ENCODE measurements around the gene MGAT4B.
A peak's percentile ranks its signal among the peaks of the same experiment; 100 is the strongest.

Gene MGAT4B

DNA sequence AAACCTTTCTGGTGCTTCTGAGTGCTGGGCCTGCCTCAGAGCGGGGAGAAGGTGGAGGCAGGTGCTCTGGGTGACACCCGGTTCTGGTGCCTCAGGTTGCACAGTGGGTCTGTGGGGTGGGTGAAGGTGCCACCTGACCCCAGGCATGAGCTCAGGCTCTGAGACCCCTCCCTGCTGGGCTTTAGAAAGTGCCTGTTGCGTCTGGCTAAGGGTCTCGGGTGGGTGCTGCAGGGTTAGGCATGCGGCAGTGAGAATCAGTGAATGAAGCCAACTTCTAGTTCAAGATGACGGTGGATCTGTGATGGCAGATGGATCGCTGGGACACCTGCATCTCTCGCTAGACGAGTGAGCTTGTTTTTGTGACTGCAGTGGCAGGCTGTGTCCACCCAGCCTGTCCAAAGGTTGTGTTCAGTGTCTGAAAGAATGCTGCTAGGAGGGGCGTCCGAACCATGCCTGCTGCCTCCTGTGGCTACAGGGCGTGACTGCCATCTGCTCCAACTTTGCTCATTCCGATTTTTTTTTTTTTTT, 19.1 kb upstream of the MGAT4B start:
- no peak for DNase-seq

GRCh38 chr5:179824745-179825112, 18.1 kb upstream of the MGAT4B start:
- no peak for DNase-seq

DNA sequence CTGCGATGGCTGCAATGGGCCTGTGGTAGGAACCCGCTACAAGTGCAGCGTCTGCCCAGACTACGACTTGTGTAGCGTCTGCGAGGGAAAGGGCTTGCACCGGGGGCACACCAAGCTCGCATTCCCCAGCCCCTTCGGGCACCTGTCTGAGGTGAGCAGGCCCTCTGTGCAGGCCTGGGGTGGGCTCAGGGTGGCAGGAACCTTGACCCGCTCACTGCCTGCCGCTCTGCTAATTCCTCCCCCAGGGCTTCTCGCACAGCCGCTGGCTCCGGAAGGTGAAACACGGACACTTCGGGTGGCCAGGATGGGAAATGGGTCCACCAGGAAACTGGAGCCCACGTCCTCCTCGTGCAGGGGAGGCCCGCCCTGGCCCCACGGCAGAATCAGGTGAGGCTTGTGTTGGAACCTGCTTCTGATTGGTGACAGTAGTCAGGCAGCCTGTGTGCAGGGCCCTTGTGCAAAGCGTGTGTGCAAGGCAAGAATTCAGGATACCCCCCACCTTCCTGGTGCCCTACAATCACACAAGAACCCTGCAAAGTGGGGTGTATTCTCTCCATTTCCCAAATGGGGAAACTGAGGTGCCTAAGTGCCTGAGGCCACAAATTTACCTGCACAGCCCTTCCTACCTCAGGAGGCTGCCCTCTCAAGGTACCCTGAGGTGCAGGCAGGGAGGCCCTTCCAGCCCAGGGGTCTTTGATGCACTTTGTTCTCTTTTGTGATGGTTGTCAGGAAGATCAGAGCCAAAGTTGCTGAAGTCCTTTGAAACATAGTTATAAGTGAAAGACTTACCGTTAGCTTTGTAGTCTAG, 17.5 kb upstream of the MGAT4B start:
- DNase-seq: no peak

DNA sequence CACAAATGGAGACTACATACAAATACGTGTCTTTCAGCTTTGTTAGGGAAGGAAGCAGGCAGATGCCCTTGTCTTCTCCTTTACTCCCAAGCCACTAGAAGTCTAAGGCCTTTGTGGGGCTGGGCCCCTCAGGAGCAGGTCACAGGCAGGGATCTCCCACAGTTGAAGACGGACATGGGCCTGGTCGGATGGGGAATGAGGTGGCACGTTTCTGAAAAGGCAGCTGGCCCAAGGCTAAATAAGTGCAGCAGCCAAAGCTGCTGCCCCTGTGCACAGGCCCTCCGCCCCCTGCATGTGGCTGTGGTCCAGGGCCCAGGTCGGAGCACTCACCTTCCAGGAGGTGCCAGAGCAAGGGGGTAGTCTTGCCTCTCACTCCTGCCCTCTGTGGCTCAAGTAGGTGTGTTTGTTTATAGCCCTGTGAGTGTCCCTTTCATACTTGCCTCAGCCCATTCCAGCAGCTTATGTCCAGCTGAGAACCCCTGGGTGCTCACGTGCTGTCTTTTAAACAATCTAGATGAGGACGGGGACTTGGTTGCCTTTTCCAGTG, 15.9 kb upstream of the MGAT4B start:
- DNase-seq: no peak

- DNase-seq: no peak
Measured at GRCh38 chr5:179822059-179822432, 15.4 kb upstream of the MGAT4B start.

- peak; percentile 91 for DNase-seq
Measured at GRCh38 chr5:179821298-179822058, 14.8 kb upstream of the MGAT4B start.

DNA sequence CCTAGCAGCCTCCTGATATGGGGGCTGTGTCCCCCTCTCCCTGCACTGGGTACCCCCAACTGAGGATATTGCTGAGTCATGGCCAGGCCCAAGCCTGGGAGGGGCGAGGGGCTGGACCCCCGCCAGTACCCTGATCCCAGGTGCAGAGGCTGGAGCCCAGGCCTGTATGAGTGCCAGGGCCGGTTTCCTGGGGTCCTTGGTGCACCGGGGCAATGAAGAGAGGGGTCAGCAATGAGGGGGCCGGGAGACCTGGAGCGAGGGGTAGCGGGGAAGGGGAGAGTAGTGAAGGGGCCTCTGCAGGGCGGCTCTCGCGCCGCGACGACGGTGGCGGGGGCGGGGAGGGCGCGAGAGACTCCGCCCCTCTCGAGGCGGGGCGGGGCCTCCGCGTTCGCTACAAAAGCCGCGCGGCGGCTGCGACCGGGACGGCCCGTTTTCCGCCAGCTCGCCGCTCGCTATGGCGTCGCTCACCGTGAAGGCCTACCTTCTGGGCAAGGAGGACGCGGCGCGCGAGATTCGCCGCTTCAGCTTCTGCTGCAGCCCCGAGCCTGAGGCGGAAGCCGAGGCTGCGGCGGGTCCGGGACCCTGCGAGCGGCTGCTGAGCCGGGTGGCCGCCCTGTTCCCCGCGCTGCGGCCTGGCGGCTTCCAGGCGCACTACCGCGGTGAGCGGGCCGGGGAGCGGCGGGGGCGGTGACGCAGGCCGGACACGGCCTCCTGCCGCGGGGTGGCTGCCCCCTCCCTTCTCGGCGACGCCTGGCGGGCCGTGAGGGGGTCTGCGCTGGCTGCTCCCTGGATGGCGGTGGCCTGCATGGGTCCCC, 14.0 kb upstream of the MGAT4B start, which contains the start of gene SQSTM1:
SQSTM1 (plus strand) TSS at position 423 of the 815 bp plus-strand sequence; CDS start at position 455, 32 bp downstream.
- peak; percentile 89 for DNase-seq

DNA sequence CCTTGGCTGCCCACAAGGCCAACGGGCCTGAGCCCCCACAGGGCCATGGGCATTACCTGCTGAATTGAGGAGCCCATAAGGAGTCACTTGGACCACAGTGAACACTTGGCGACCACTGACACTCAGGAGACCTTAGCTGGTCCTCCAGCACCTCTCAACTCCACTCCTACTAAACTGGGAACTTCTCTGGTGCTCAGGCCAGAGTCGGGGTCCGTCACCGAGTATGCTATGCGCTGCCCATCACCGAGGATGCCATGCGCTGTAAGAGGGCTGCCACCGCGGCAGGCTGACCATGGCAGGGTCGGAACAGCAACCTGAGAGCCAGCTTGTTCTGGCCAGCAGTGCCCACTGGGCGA, 13.4 kb upstream of the MGAT4B start:
- DNase-seq: no peak

DNA sequence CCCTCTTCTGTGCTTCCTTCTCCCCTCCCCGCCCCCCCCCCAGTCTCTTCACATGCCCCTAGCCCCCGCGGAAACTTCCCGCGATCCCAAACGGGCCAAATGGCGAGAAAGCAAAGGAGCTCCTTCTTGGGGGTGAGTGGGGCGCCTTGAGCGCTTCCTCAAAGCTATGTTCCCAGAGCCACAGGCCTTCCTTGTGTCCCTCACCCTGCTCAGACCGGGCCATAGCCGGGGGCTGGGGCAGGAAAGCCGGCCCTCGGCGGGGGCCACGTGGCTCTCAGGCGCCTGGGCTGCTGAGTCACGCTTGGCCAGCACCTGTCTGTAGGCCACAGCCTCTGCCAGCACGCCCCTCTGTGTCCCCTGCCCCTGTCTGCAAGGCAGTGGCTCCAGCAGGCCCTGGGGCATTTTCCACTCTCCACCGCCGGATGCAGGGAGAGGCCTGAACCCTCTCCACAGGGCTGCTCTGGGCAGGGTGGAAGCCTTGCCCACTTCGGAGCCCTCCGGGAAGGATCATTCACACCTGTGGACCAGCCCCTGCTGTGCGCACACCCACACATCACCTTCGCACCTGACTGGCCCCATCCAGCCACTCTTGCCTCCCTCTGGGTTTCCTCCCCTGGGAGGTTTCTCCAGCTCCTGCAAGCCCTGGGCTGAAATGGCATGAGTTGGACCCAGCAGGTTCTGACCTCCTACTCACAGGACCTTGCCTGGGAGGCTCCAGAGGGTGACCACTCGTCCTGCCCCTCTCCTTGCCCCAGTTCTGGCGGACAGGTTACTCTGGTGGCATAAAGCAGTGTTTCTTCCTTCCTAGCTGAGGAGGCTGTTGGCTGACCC, 12.8 kb upstream of the MGAT4B start:
- peak; percentile 61 for DNase-seq

GRCh38 chr5:179818746-179819295, 12.2 kb upstream of the MGAT4B start:
- DNase-seq: peak; percentile 93

GRCh38 chr5:179817890-179818745, 11.5 kb upstream of the MGAT4B start:
- DNase-seq: no peak

DNA sequence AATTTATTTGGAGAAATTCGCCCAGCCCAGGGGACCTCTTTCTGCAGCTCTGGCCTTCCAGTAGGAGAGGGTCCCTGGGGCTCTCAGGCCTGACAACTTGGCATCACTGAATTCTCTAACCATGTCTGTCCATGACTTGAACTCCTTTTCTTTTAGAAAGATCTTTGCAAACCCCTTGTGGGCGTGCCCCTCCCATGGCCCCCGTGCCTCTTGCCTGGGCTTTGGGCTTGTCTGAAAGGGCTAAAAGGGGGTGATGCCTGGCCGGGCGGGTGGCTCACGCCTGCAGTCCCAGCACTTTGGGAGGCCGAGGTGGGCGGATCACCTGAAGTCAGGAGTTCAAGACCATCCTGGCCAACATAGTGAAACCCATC, 10.8 kb upstream of the MGAT4B start:
- DNase-seq: no peak

DNA sequence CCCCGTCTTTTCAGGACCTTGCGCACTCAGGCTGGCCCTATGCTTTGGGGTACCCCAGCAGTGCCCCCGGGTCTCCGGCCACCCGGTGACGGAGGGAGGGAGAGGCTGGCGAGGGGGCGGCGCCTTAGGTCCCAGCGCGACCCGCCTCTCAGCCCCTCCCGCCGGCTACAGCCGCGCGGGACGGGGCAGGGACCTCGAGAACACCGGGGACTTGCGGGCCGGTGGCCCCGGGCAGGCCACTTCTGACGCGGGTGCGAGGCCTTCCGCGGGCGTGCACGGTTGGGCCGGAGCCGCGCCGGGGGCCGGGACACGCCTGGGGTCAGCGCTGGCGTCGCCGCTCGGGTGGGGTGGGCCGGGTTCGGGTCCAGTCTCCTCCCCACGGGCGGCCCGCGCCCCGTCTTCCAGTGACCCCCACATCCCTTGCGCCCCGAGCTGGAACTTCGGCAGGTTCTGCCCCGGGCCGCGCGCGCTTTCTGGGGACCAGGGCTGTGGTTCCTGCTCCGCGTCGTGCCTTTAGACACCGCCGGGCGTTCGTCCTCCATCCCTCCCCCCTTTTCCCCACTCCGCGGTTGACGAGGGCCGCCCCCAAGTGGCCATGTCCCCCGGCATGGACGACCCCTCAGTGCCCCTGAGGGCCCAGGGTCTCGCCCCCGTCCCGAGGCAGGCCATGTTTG, 10.3 kb upstream of the MGAT4B start:
- no peak for DNase-seq

DNA sequence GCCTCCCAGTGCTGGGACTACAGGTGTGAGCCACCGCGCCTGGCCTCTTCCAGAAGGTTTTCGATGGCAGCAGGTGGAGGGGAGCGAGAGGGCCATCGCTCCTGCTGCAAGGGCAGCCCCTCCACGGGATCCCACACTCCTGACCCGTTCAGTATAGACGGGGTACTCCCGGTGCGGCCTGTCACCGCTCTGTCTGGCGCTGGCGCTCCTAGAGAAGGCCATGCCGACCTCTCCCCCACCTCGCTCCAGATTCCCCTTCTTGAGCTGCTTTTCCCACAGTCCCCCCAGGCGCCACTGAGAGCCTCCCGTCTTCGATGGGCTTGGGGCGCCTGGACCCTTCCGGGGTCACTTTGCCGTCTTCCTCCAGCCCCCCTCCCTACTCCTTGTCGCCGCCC, 9.7 kb upstream of the MGAT4B start:
- DNase-seq: no peak

- DNase-seq: no peak
Measured at GRCh38 chr5:179815491-179816249, 9.0 kb upstream of the MGAT4B start.

GRCh38 chr5:179814090-179814489, 7.4 kb upstream of the MGAT4B start:
- no peak for DNase-seq

GRCh38 chr5:179812997-179813607, 6.4 kb upstream of the MGAT4B start:
- DNase-seq: no peak

DNA sequence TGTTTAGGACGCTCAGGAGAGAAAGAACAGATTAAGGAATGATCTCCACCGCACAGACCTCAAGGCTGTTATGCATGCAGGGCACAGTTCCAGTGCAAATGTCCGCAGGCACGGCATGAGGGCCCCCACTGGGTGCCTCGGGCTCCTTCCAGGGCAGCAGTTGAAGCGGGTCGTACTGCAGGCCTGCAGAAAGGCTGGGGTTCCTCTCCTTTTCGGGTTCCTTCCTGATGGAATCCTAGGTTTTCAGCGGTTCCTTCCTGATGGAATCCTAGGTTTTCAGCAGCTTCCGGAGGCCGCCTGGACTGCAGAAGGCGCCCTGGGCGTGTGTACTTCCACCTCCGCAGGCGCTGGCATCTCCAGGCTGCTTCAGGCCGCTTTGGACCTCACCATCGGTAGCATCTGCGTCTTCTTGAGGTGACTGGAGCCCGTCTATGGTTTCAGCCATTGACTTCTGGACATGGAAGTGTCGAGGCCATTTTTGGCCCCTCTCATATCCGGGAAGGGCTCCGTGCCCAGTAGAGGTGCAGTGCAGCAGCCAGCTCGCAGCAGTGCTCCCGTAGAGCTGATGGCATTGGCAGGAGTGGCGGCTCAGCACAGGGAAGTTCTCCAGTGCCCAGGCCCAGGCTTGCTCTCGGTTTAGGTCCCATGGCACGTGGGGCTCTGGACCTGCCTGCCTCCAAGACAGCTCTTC, 5.6 kb upstream of the MGAT4B start:
- no peak for DNase-seq

Data from activated CD4-positive, alpha-beta T cell treated with anti-CD3 and anti-CD28 coated beads, Interleukin-2, Interleukin-6, amounts not matched to agents 100 ng/mL and 50 ng/mL, durations not matched to agents 16 hours and 8 hours (primary cell).